MM.1S (cell line): Measurements from ENCODE around the gene KCNH4.

ENCODE experiments used
- CTCF ChIP-seq: fragments of 300-600 bp; sonication (generic); IDR thresholded peaks from 2 replicates; pipeline ENCODE4 v1.5.1; 2016; ENCODE audit warnings: antibody characterized with exemption, low read length, mixed read lengths
- EZH2 ChIP-seq: fragments of 300-600 bp; sonication (generic); optimal IDR thresholded peaks from 2 replicates; pipeline ENCODE3; 2017; ENCODE audit warnings: low read depth, mild to moderate bottlenecking, antibody characterized with exemption, low read length, mixed read lengths

DNA sequence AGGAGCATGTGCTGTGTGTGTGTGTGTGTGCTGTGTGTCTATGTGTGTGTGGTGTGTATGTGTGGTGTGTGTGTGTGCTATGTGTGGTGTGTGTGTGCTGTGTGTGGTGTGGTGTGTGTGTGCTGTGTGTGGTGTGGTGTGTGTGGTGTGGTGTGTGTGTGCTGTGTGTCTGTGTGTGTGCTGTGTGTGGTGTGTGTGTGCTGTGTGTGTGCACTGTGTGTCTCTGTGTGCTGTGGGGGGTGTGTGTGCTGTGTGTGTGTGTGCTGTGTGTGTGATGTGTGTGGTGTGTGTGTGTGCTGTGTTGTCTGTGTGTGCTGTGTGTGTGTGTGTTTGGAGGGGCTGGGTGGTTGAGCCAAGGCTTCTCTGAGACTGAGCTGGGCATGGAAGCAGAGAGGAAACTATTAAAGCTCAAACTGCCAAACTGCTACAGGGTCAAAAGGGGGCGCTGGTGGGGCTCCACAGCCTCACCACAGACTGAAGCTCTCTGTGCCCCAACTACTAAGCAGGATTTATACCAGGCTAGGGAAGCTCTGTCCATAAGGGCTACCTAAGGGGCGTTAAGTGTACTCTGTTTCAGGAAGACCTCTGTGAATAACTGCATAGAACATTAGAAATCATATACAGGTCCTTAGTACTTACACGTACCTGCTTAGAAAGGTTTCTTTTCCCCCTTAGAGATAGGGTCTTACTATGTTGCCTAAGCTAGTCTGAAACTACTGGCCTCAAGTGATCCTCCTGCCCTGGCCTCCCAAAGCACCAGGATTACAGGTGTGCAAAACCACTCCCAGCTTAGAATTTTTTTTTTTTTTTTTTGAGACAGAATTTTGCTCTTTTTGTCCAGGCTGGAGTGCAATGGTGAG is 41.2 kb upstream of the KCNH4 start:
- TF ChIP-seq CTCF (peak; percentile 63), EZH2 (no peak)
